ENCODE measurements around the gene ARVCF. TPM values are rescaled to one million over a fixed set of nuclear protein-coding genes. Genes with fewer than 3 reads are reported as not detected.

The ARVCF gene
- total RNA-seq, 1 donor = 2.3 TPM

- H3K4me3 ChIP-seq (ENCODE audit: low read length) = no peak overlapping the region
- no peaks in the 10 kb centered on the region for H3K9me3 ChIP-seq (ENCODE audit: low read depth, low read length)
- no peaks in the 10 kb centered on the region for H3K4me1 ChIP-seq (ENCODE audit: insufficient read depth, low read length)
- H3K27me3 ChIP-seq (ENCODE audit: insufficient read depth, low read length) = no peaks in the 10 kb centered on the region
Observed at GRCh38 chr22:19994851-19995610, 21.6 kb downstream of the ARVCF start.

- no peak overlapping the region for H3K4me3 ChIP-seq (ENCODE audit: low read length)
- no peaks in the 10 kb centered on the region for H3K9me3 ChIP-seq (ENCODE audit: low read depth, low read length)
- H3K4me1 ChIP-seq (ENCODE audit: insufficient read depth, low read length) = no peaks in the 10 kb centered on the region
- H3K27me3 ChIP-seq (ENCODE audit: insufficient read depth, low read length) = no peaks in the 10 kb centered on the region
Observed at GRCh38 chr22:19993926-19994325, 22.7 kb downstream of the ARVCF start.

- Histone ChIP-seq H3K4me3 (ENCODE audit: low read length) (no peak overlapping the region), H3K4me1 (ENCODE audit: insufficient read depth, low read length) (no peaks in the 10 kb centered on the region), H3K9me3 (ENCODE audit: low read depth, low read length) (no peaks in the 10 kb centered on the region), H3K27me3 (ENCODE audit: insufficient read depth, low read length) (no peaks in the 10 kb centered on the region)
Observed at GRCh38 chr22:19992921-19993355, 23.7 kb downstream of the ARVCF start.

- no peaks in the 10 kb centered on the region for H3K4me1 ChIP-seq (ENCODE audit: insufficient read depth, low read length)
- no peak overlapping the region for H3K4me3 ChIP-seq (ENCODE audit: low read length)
- H3K9me3 ChIP-seq (ENCODE audit: low read depth, low read length) = no peaks in the 10 kb centered on the region
- H3K27me3 ChIP-seq (ENCODE audit: insufficient read depth, low read length) = no peaks in the 10 kb centered on the region
Observed at GRCh38 chr22:19992481-19992911, 24.1 kb downstream of the ARVCF start.

GRCh38 chr22:19991645-19992451, 24.8 kb downstream of the ARVCF start:
- Histone ChIP-seq H3K4me1 (ENCODE audit: insufficient read depth, low read length) (peaks cover under 1% of the 10 kb centered on the region), H3K27me3 (ENCODE audit: insufficient read depth, low read length) (no peaks in the 10 kb centered on the region), H3K4me3 (ENCODE audit: low read length) (no peak overlapping the region), H3K9me3 (ENCODE audit: low read depth, low read length) (no peaks in the 10 kb centered on the region)

- Histone ChIP-seq H3K9me3 (ENCODE audit: low read depth, low read length) (no peaks in the 10 kb centered on the region), H3K4me3 (ENCODE audit: low read length) (no peak overlapping the region), H3K4me1 (ENCODE audit: insufficient read depth, low read length) (peaks cover 5% of the 10 kb centered on the region), H3K27me3 (ENCODE audit: insufficient read depth, low read length) (no peaks in the 10 kb centered on the region)
Observed at GRCh38 chr22:19991395-19991644, 25.3 kb downstream of the ARVCF start.

GRCh38 chr22:19990609-19991394, 25.8 kb downstream of the ARVCF start:
- H3K4me3 ChIP-seq (ENCODE audit: low read length) = no peak overlapping the region
- H3K4me1 ChIP-seq (ENCODE audit: insufficient read depth, low read length) = peaks cover 10% of the 10 kb centered on the region
- H3K9me3 ChIP-seq (ENCODE audit: low read depth, low read length) = no peaks in the 10 kb centered on the region
- no peaks in the 10 kb centered on the region for H3K27me3 ChIP-seq (ENCODE audit: insufficient read depth, low read length)

GRCh38 chr22:19990188-19990587, 26.4 kb downstream of the ARVCF start:
- Histone ChIP-seq H3K27me3 (ENCODE audit: insufficient read depth, low read length) (no peaks in the 10 kb centered on the region), H3K4me3 (ENCODE audit: low read length) (no peak overlapping the region), H3K4me1 (ENCODE audit: insufficient read depth, low read length) (peaks cover 10% of the 10 kb centered on the region), H3K9me3 (ENCODE audit: low read depth, low read length) (no peaks in the 10 kb centered on the region)

- peaks cover 10% of the 10 kb centered on the region for H3K4me1 ChIP-seq (ENCODE audit: insufficient read depth, low read length)
- H3K4me3 ChIP-seq (ENCODE audit: low read length) = no peak overlapping the region
- no peaks in the 10 kb centered on the region for H3K9me3 ChIP-seq (ENCODE audit: low read depth, low read length)
- no peaks in the 10 kb centered on the region for H3K27me3 ChIP-seq (ENCODE audit: insufficient read depth, low read length)
Observed at GRCh38 chr22:19989725-19990067, 26.9 kb downstream of the ARVCF start.

- Histone ChIP-seq H3K27me3 (ENCODE audit: insufficient read depth, low read length) (no peaks in the 10 kb centered on the region), H3K9me3 (ENCODE audit: low read depth, low read length) (no peaks in the 10 kb centered on the region), H3K4me3 (ENCODE audit: low read length) (no peak overlapping the region), H3K4me1 (ENCODE audit: insufficient read depth, low read length) (peaks cover 10% of the 10 kb centered on the region)
Observed at GRCh38 chr22:19988965-19989724, 27.5 kb downstream of the ARVCF start.

GRCh38 chr22:19988331-19988808, 28.3 kb downstream of the ARVCF start:
- H3K27me3 ChIP-seq (ENCODE audit: insufficient read depth, low read length) = no peaks in the 10 kb centered on the region
- peaks cover 10% of the 10 kb centered on the region for H3K4me1 ChIP-seq (ENCODE audit: insufficient read depth, low read length)
- no peak overlapping the region for H3K4me3 ChIP-seq (ENCODE audit: low read length)
- H3K9me3 ChIP-seq (ENCODE audit: low read depth, low read length) = no peaks in the 10 kb centered on the region

GRCh38 chr22:19987394-19988306, 29.0 kb downstream of the ARVCF start:
- H3K27me3 ChIP-seq (ENCODE audit: insufficient read depth, low read length) = no peaks in the 10 kb centered on the region
- H3K4me1 ChIP-seq (ENCODE audit: insufficient read depth, low read length) = peaks cover 10% of the 10 kb centered on the region
- no peaks in the 10 kb centered on the region for H3K9me3 ChIP-seq (ENCODE audit: low read depth, low read length)
- no peak overlapping the region for H3K4me3 ChIP-seq (ENCODE audit: low read length)

GRCh38 chr22:19986410-19987341, 29.9 kb downstream of the ARVCF start:
- H3K4me3 ChIP-seq (ENCODE audit: low read length) = peak overlapping the region; percentile 47
- H3K27me3 ChIP-seq (ENCODE audit: insufficient read depth, low read length) = no peaks in the 10 kb centered on the region
- H3K9me3 ChIP-seq (ENCODE audit: low read depth, low read length) = no peaks in the 10 kb centered on the region
- peaks cover 10% of the 10 kb centered on the region for H3K4me1 ChIP-seq (ENCODE audit: insufficient read depth, low read length)
